GM19395 (cell line): ENCODE measurements around the gene WRNIP1.
"Not testable (repeated sequence)": the region's sequence is repeated elsewhere in the genome, so short reads cannot be mapped to it uniquely, and the experiment has no call there.

Source experiments
- ATAC-seq: cut with Tn5 transposase; IDR thresholded peaks from one replicate; pipeline ENCODE4 v1.9.1; 2021; ENCODE audit warnings: mild to moderate bottlenecking, moderate library complexity; ENCODE audit not compliant: unreplicated experiment

Gene WRNIP1

DNA sequence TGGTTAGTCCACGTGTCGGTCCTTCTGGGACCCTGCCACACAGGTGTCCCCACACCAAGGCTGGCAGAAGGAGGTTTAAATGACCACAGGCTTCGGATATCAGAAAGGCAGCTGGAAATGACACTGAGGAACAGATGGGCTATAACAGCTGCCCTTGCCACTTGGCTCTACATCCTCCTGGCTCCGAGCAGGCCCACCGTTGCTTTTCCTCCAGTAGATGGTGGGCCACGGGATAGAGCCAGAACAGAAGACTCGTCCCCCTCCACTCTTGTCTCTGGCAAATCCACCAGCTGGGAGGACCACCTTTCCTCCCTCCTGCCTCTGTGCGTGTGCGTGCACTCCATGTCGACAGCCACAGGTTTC is 17.6 kb downstream of the WRNIP1 start:
- ATAC-seq, result no peak

DNA sequence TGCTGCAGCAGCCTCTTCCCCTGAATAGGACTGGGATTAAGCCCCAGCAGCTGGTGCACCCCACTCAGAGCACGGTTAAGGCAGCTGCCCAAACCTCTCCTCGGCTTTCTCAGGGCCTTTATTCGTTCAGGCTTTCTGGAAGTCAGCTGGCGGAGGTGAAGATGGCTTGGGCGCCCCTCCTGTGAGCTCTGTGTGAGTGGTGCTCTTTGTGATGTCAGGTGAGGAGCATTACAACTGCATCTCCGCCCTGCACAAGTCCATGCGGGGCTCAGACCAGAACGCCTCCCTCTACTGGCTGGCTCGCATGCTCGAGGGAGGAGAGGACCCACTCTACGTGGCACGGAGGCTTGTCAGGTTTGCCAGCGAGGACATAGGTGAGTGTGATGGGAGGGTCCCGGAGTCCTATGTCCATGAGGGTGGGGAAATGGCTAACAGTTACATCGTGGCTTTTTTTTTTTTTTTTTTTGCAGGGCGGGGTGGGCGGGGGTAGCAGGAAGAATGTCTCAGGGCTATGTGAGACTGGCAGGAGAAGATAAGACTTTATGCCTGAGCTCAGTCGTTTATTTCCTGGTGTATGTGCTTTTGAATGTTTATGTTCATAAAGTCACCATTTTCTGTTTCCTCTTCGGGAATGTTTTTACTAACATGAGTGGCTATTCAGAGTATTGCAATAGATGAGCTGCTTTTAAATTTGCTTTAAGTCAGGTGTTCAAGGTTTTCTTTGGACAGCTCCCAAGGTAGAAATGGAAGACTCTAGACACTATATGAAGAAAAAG is 18.2 kb downstream of the WRNIP1 start:
- ATAC-seq, result no peak

DNA sequence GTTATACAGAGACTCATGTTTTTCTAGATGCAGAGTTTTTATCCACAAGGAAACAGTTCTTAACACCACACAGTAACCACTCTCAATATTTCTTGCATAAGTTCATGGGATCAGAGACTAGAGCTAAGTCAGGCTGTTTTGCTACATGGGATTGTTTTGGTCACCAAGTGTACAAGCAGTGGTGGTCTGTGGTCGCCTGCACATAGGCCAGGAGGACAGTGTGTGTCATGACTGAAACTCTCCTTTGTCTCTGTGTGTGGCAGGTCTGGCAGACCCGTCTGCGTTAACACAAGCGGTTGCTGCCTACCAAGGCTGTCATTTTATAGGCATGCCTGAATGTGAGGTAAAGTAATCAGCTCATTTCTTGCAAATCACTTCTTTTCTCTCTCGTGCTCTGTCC is 18.9 kb downstream of the WRNIP1 start:
- no peak for ATAC-seq

DNA sequence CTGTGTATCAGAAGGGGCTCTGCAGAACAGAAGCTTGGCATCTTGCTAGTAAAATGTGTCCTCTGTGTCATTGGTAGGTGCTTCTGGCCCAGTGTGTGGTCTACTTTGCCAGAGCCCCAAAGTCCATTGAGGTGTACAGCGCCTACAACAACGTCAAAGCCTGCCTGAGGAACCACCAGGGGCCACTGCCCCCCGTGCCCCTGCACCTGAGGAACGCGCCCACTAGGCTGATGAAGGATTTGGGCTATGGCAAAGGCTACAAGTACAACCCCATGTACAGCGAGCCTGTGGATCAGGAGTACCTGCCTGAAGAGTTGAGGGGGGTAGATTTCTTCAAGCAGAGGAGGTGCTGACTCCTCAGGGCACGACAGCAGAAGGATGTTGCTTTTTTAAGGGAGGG is 19.7 kb downstream of the WRNIP1 start:
- no peak for ATAC-seq

DNA sequence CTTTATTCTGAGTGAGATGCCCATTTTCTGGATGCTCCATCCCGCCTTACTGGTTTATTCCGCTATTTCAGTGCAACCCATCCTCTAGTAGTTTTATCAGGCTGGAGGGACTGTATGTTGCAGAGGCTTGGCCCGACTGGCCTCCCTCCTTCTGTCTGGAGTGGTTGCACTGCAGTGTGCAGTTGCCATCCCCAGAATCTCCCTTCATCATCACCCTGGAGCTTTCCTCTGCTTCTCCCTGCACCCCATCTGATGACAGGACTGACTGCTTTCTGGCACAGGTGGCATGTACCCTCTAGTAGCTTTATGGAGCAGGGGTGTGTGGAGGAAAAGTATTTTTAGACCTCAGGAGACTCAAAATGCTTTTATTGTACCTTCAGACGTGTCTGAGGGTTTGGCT is 21.1 kb downstream of the WRNIP1 start:
- no peak for ATAC-seq

DNA sequence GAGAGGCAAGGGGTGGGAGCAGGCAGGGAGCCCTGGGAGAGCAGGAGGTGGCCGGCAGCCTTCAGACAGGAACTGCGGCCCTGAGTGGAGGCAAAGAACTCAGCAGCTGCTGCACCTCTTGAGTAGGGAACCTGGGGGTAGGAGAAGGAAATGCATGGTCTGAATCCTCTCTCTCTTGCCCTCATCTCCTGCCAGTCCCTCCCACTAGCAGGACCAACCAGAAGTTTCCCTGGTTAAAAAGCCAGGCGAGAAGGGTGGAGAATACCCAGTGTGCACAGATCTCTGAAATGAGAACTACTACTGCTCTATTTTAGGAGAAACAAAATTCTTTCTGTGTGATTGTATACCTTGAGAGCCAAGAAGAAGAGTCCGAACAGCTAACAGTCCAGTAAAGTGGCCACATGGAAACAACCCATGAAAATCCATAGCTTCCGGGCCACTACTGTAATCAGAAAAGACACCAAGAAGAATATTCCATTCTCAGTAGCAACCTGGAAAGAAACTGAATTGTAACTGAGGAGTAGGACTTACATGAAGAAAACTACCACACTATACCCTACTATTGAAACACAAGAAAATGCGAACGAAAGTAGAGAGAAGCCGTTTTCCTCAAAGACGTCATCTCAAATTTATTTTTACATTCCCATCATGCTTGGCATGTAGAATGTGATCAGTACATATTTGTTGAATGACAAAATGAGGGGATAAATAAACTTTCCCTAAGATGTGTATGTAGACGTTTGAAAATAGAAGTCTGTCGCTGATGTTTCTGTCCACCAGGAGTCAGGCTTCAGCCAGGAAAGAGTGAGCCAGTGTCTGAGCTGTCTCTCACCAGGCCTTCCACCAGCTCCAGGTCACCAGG is 25.6 kb downstream of the WRNIP1 start:
- no peak for ATAC-seq

DNA sequence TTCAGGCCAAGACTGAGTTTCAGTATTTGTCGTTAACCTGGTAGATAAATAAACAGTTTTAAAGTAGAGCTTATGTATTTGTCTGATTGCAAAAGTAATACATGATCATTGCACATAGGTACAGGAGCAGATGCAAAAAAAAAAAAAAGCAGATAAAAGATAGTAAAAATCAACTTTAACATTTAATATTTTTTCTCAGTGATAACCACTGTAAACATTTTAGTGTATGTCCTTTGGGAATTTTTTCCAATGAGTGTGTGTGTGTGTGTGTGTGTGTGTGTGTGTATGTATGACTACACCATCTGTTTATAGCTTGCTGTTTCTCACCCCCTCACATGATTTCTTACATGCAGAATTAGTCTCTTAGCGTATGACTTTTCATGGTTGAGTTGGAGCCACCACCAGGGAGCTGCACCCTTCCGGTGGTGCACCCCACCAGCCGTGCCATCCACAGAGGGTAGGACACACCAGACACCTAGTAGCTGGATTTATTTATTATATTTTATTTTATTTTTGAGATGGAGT is 26.3 kb downstream of the WRNIP1 start:
- ATAC-seq, result no peak

DNA sequence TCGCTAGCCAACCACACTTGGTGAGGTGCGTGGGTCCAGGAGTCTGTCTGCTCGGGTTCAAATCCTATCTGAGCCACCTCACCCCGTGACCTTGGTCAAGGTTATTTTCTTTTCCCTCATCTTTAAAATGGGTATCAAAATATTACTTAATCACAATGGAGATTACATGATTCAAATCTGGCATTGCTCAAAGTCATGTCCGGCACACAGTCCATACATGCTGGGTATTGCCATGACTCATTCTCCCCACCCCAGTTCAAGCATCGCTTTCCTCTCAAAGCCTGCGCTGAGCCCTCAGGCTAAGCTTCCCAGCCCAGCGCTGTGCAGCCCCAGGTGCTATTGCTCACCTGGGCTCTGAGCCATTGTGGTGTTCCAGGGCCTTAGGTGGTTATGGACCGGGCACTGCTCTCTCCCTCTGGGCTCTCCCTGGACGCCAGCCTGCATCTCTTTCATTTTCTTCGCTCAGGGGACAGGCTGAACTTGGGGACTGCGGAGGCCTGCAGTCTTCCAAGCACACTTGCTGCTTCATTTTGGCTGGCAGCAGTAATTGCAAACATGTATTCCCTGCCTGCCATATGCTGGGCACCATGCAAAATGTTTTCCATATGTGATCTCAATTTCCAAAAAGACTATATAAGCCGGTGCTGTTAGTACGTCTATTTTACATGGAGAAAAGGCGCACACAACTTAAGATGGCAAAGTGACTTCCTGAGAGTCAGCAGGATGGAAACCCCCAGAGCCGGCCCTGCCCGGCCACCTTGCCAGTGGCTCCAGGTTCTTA is 27.3 kb downstream of the WRNIP1 start:
- no peak for ATAC-seq

DNA sequence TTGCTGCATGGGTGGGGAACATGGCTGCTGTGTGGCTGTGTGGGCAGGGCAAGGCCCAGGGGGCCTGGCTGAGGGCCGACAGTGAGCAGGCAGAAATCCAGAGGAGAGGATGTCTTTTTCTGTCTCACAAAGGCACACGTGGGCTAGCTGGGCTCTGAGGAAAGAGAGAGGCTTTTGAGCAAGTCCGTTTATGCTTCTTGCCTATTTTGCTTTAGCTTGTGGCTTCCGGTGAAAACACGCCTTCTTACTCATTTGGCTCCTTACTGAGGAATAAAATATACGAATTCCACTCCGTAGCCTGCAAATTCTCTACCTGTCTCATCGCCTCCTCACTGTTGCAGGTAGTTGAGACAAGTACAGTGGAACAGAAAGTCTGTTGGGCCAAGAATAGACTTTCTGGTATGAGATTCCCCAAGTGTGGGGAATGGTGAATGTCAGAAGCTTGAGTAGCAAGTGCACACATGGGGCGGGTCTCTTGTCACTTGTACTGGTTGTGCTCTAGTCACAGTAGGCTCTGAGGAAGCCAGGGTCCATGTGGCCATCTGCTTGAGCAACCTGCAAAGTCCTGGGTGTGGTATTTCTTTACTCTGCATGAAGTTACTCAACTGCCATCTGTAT is 28.4 kb downstream of the WRNIP1 start:
- no peak for ATAC-seq

DNA sequence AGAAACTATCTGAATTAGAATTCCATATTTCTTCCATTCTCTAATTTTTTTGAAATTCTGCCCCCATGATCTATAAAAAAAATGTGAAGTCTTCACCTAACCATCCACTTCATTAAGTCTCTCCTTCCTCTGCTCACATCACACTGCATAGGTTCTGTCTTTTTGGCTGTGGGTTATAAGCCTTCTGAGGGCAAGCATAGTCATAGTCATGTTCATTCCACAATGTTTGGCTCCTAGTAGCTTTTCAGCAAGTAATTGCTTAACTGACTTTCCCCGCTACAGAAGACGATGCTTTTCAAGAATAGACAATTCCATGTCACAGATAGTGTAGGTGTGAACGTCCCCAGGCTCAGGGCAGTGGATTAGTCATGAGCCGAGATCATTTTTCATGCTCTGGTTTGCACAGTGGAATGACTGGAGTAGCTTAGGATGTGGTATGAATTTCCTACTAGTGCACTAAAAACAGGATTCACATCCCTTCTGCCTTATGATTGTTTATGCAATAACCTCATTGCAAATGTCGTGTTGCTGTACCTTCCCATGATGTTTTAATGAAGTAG is 29.1 kb downstream of the WRNIP1 start:
- no peak for ATAC-seq

DNA sequence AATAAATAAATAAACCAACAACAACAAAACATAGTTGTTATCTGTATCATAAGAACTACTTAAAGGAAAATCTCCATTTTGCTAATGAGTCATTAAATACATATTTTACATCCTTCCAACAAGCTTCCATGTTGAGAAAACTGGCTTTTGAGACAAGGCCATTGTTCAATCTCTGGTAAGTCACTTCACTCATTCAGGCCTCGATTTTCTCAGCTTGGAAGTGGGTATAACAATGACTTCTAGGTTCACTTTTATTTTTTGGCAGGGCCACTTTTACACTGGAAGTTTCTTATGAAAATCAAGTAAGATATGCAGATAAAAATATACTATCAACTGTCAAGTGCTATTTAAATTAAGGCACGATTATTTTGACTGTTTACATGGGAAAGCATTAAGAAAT is 30.0 kb downstream of the WRNIP1 start:
- ATAC-seq, result no peak

DNA sequence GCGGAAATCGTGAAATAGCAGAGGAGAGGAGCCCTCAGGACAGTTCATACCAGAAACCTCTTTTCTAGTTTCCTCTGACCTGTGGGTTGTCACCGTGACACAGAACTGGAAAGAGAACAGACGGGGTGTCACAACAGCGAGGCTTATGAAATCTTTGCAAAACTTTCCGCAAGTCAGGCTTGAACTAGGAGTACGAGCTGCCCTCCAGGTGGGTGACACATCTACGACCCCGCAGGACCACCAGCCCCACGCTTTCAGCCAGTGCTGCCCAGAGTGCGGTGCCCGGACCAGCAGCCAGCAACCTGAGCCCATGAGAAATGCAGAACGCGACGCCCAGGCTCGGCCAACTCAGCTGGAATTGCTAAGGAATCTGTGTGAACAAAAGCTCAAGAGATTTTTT is 30.8 kb downstream of the WRNIP1 start:
- ATAC-seq, result no peak

DNA sequence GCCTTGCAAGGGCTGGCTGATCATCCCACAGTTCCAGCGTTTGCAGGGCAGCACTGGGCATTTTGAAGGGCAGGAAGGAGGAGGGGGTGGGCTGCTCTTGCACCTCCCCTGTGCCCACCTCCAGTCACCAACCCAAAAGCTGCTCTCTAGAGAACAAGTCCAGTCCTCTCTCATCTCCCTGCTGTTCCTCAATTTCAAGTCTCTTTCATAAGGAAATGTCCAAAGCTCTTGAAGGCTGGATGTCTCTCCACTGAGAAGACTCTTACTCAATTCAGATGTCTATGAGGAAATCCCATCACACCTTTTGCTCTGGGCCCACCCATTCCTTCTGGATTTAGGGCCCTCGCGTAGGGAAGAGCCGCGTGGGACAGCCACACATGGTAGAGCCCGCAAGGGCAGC is 31.7 kb downstream of the WRNIP1 start:
- no peak for ATAC-seq

DNA sequence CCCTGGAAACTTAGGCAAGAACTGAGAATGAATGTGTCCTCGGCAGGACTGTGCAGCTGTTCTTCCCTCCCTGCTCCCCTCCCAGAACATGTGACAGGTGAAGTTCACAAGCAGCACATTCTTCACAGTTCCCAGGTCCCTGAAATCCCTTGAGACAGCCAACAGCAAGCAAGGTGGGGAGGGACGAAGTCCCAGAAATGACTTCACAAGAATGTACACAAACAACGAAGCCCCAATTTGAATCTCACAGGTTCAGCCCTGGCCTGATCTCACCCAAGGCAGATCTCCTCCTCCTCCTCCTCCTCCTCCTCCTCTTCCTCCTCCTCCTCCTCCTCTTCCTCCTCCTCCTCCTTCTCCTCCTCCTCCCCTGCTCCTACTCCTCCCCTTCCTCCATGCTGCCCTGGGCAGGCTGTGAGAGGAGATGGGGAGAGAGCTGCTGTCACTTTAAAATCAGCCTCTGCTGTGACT is 32.4 kb downstream of the WRNIP1 start:
- ATAC-seq, result no peak

DNA sequence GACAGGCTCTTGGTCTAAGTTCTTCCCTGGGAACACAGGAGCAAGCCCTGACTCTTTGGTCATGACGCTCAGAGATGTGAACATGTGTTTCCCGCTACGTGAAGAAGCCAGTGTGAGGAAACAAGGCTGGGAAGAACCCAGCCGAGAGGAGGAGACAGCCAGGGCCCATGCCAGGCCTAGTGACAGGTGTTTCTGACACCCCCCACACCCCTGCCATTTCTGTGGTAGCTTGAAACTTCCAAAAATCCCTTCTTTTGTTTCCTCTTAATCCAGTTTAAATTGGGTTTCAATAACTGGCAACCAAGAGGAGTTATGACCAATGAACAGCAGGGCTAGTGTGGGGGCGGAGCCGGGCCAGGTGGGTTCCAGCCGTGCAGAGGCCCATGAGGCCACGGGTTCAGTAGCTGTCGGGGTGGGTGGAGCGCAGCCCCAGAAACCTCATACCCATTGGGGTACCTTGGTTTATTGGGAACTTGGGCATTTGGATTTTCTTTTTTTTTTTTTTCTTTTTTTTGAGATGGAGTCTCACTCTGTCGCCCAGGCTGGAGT is 33.5 kb downstream of the WRNIP1 start:
- ATAC-seq, result no peak

DNA sequence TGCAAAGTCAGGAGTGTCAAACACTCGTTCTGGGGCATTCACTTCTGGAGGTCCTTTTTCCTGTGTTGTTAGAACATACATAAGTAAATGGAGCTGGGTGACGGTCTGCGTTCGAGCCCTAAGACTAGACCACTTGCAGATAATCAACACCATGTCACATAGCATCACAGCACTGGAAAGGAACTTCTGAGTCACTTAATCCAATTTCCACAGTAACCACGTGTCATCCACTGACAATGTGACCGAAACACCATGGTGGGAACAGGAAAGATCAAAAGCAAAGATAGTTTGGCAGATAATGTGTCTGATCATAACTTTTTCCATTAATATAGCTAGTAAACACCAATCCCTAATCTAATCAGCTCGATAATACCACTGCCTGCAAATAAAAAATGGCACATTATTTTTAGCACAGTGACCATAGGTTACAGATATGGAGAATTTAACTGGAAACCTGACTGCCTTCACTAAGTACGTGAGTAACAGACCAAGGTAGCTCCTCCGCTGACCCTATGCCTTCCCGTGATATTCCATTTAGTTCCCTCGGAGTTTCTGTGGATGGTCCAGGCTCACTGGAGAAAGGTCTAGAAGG is 34.8 kb downstream of the WRNIP1 start:
- ATAC-seq, result no peak

DNA sequence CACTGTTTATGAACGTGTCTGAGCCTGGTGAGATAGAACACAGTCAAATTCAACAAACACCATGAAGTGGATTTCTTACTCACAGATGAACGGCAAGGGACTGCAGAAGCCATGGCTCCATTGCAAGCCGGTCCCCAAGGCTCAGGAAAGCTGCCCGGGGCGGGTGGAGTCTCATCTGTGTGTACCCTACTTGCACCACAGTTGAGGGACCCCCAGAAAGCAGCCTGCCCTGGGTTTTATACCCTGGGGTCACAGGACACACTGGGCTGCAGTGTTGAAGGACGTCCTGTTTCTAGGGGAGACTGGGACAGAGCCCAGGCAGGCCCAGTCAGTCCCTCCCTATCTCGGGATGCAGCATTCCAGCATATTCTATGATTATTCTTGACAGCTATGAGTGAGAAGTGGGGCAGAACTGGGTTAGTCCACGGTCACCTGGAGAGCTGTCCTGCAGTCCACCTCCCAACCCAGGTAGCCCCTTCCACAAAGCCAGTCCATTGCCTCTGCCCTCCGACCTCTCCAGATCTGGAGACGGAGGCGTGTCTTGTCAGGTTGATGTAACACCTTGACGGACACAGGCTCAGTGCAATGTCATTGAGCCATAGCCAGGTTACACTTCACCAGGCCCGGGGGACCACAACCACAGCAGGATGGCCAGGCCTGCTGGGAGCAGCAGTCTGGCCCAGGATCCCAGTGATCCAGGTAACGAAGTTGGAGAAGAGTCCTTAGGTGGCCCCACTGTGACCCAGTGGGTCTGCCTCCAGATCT is 35.5 kb downstream of the WRNIP1 start:
- ATAC-seq, result no peak

DNA sequence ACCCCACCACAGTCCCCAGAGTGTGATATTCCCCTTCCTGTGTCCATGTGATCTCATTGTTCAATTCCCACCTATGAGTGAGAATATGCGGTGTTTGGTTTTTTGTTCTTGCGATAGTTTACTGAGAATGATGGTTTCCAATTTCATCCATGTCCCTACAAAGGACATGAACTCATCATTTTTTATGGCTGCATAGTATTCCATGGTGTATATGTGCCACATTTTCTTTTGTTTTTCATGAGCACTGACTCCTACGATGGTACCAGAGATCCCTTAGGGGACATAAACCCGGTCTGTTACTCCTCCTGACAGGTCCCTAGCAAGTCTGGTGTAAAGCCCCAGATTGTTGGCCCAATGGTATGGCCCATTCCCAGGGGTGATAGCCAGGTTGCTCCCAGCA is 36.5 kb downstream of the WRNIP1 start:
- not testable (repeated sequence) for ATAC-seq

DNA sequence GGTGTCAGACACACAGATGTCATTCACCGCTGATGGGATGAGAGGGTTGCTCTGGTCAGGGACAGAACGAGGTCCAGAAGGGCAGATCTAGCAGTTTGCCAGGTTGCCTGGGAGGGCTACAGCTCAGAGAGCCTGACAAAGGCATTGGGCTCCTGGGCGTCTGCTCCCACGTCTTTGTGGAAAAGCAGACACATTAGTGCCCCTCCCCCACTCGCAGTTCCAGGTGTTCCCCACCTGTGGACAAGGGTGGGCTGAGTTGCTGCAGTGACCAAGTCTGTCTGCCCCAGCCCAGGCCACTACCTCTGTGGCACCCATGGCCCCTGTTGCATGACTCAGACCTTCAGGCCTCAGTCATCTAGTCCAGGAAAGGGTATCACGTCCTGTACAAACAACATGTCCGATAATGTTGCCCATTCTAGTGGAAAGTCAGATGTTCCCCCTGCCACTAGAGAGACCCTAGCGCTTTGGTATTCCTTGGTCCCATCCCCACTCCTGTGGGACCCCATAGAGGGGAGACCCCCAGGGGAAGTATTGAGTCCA is 37.4 kb downstream of the WRNIP1 start:
- no peak for ATAC-seq
